DOHH2 (cell line): ENCODE data around the gene CFAP298.
"Not testable (repeated sequence)": the region's sequence is repeated elsewhere in the genome, so short reads cannot be mapped to it uniquely, and the experiment has no call there.

ENCODE experiments used
- CTCF ChIP-seq: fragments of 200-600 bp; sonication (generic); IDR thresholded peaks from one replicate; pipeline ENCODE4 v1.5.1; 2014; ENCODE audit warnings: antibody characterized with exemption, mild to moderate bottlenecking, low read depth, low read length; ENCODE audit not compliant: poor library complexity, severe bottlenecking
- EZH2phosphoT487 ChIP-seq: fragments of 200-600 bp; sonication (generic); IDR thresholded peaks from 2 replicates; pipeline ENCODE4 v1.6.1; 2017; ENCODE audit warnings: borderline replicate concordance, mild to moderate bottlenecking, antibody characterized with exemption, low read length, moderate library complexity, mixed read lengths

GRCh38 chr21:32610940-32611339 lies 1.2 kb downstream of the CFAP298 start:
- not testable (repeated sequence) for TF ChIP-seq CTCF, EZH2phosphoT487
